DMS153 (cell line): ENCODE measurements around the gene SSR1.

Experiments
- DNase-seq: peaks from one replicate; lab custom pipeline; 2025; lab: John Stamatoyannopoulos, UW

The SSR1 gene

DNA sequence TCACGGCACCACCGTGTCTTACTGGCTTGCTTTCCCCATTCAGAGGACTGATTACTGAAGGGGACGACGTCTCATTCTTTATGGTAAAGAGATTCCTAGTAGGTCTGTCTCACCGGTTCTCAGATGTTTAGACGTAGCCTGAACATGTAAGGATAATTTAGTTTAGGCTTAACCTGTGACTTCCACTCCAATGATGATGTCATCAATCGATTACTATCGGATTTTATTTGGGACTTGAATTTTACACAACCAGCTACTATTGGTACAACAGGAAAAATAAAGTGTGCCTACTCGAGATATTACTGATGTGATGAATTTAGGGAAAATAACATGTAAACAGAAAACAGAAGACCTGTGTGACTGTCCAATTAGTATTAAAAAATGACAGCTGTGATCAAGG is 4.5 kb upstream of the SSR1 start:
- no peak for DNase-seq

- no peak for DNase-seq
Observed at GRCh38 chr6:7316658-7317533, 3.9 kb upstream of the SSR1 start.

DNA sequence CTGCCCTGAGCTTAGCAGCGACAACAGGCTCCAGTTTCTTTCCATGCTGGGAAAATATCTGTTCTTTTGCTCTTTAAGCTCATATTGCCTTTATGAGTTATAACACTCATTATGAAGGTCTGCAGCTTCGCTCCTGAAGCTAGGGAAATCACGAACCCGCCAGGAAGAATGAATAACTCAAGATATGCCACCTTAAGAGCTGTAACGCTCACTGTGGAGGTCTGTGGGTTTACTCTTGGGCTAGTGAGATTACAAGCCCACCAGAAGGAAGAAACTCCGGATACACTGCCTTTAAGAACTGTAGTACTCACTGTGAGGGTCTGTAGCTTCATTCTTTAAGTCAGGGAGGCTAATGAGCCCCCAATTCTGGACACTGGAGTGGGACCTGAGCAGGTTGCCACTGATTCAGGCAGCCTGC is 3.0 kb upstream of the SSR1 start:
- no peak for DNase-seq

GRCh38 chr6:7315087-7315947 is 2.3 kb upstream of the SSR1 start:
- DNase-seq, result peak; percentile 6

- DNase-seq, result no peak
Observed at GRCh38 chr6:7314414-7314813, 1.4 kb upstream of the SSR1 start.

DNA sequence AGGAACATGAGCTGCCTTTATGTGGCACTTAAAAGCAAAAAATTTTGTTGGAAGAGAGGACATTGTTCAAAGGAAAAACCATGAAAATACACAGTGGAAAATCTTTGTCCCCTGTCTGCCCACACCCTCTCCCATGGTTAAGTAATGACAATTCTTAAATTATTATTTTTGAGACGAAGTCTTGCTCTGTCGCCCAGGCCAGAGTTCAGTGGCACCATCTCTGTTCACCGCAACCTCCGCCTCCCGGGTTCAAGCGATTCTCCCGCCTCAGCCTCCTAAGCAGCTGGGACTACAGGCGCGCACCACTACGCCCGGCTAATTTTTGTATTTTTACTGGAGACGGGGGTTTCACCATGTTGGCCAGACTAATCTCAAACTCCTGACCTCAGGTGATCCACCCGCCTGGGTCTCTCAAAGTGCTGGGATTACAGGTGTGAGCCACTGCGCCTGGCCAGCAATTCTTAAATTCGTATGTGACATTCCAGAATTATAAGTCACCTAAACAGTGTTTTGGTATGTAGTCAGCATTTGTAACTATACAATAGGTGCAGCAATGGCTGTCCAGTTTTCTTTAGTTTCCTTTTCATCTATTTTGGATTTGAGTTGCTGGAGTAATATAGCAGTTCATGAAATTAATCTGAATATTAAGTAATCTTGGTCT is 636 bp upstream of the SSR1 start:
- no peak for DNase-seq

GRCh38 chr6:7311917-7312615 is 933 bp downstream of the SSR1 start:
- DNase-seq, result no peak

GRCh38 chr6:7311176-7311575 is 1.8 kb downstream of the SSR1 start:
- DNase-seq, result no peak

DNA sequence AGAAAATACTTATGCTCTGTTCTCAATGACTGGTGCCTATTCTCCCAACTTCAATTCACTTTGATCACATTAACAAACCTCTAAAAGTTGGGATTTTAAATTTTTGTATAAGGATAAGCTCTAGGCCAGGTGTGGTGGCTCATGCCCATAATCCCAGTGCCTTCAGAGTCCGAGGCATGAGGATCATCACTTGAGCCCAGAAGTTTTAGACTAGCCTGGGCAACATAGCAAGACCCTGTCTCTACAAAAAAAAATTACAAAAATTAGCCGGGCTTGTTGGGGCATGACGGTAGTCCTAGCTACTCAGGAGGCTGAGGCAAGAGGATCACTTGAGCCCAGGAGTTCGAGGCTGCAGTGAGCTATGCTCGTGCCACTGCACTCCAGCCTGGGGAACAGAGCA is 3.9 kb downstream of the SSR1 start:
- no peak for DNase-seq

- DNase-seq, result no peak
Observed at GRCh38 chr6:7307533-7307932, 5.5 kb downstream of the SSR1 start.

DNA sequence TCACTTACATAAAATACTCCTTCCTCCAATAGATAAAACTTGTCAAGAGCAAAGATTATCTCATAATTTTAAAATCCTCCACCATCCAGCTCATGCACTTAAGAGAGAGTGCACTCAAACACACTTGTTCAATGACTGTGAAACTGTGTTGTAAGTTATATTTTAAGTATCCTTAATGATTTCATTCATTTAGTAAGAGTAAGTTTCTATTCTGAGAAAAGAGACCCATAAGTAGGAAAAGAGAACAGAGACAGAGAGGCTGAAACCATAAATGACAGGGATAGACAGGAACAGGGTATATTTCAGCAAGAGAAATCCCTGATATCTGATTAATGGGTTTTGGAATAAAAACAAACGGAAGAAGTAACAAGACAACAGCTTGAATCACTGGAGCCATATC is 8.2 kb downstream of the SSR1 start:
- DNase-seq, result no peak

DNA sequence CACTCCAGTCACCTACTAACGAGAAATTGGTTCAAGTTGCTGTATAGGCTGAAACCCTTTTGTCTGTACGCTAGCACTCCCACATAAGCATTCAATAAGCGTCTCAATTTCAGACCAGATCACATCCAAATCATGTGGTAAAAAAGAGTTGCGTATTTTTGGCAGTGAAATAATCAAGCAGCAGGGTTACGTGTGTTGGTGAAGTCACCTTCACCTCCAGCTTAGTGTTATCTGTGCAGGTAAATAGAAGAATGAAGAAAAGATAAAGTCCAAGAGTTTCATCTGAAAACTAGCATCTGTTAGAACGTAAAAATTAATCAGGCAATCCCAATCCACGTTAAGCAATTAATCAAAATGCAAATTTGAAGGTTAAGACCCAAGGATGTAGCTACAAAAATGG is 11.3 kb downstream of the SSR1 start:
- DNase-seq, result no peak

DNA sequence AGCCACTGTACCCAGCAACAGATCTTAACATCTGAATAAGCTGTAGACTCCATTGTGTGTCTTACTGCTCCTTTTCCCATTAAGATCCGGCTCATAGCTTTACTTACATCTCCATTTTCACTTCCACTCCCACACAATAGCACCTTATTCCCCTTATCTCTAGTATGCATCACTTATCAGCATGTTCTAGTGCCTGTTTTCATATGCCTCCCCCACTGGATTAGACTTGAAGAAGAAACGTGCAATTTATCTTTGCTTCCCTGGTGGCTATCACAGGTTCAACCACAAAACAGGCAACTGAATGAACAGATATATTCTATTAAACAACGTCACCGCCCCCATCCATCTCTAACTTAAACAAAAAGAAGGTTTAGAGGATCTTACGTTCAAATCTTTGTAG is 12.1 kb downstream of the SSR1 start:
- no peak for DNase-seq

- DNase-seq, result no peak
Observed at GRCh38 chr6:7298113-7298512, 14.9 kb downstream of the SSR1 start.

- DNase-seq, result no peak
Observed at GRCh38 chr6:7296602-7297001, 16.4 kb downstream of the SSR1 start.

DNA sequence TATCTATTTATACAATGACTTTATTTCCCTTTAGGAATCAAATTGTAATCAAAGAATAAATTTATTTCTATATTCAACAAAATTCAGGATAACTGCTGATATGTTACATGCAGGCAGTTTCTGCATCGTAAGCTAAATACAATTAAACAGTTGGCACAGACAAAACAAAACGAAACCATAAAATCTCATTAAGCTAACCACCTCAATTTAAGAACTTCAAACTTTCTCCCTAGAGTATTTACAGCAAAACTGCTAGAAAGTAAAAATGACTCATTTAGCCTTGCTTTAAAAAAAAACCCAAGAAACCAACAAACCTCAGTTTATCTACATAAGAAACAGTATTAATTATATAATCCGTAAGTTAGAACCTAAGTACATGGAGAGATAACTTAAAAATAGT is 17.1 kb downstream of the SSR1 start:
- DNase-seq, result no peak

DNA sequence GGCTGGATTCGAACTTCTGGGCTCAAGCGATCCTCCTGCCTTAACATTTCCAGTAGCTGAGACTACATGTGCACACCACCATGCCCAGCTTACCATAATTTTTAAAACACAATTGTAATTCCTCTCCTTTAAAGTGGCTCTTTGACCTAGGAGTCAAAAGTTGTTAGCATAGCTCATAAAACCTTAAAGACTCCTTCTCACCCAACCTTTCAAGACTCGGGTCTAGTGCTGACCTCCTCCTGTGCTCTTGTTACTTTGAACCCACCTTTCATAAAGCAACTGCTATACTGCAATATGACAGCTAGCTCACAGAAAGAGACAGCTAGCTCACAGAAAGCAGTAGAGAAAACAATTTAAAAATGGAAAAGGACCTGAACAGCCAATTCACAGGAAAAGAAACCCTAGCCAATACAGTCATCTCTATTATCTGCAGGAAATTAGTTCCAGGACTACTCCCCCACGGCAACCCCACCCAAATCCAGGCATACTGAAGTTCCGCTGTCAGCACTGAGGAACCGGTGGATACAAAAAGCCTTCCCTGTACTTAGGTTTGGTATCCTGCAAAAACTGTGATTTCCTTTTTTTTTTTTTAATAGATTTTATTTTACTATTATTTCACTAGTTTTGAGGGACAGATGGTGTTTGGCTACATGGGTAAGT is 20.3 kb downstream of the SSR1 start:
- DNase-seq, result no peak

DNA sequence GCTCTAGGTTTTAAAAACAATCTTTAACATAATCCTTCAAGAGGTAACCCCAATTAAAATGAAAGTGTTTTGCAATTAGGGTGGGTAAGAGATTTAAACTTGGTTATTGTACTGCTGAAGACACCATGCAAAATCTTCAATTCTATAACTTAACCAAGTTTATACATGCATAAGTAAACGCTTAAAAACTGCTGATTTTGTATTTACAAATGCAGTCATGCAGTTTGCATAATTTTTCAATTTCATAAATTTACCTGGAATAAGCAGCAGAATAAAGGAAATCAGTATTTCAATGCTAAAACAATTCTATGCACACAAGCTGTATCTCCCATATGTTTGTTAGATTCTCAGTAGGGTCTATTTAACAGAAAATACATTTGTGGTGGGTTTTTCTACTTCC is 22.9 kb downstream of the SSR1 start:
- DNase-seq, result no peak

GRCh38 chr6:7285416-7285815 is 27.6 kb downstream of the SSR1 start:
- no peak for DNase-seq

DNA sequence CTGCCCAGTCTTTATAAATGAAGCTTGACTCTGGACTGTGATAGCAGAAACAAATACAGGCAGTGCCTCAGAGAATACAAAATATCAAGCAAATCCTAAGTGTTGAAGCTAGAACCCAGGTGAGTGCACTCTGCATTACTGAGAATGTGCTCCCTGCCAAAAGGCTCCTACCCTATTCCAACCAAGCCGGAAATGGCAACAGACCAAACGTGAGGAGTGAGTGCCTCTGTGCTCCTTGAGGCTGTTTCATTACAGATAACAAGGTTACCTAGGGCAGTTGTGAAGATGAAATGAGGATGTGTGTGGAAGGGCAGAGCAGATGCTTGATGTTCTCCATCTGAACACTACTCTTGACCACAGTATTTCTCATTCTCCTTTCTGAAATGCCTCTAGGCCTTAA is 29.3 kb downstream of the SSR1 start:
- DNase-seq, result no peak

DNA sequence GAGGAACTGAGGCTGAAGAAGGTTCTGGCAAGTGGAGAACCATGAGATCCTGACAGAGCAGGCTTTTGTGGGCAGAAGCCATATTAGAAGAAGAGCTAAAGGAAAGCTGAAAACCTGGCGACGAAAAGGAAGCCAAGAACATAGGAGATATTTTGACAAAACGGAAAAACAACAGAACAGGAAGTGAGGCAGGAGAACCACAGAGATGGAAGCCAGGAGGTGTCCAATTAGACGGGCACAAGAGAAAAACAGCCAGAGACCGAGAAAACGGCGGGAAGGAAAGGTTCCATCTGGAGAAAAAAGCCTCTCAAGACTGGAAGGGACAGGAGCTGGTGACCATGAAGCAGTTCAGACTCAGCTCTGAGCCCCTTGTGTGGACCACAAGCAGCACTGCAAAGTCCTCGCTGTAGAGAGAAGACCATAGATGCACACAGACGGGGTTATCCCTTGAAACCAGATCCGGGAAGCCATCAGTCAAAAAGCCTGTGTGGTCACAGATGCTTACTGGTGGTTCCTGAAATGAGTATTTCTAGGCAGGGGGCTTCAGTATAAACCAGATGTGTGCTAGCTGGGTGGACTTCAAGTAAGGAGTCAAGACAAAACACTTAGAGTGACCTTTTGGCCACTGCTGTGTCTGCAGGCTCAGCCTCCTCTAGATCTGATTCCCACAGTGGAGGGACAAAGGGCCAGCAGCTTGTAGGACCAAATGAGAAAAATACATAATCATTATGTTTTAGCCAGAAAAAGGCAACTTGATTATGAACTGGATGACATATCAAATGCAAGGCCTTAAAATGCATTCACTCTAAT is 30.7 kb downstream of the SSR1 start:
- DNase-seq, result no peak
